GM12874 (cell line): ENCODE data around the gene EPS8.

Experiments
- CTCF ChIP-seq: IDR thresholded peaks from 2 replicates; pipeline ENCODE4 v1.5.1; 2011; ENCODE audit warnings: low read depth, mild to moderate bottlenecking, control low read depth, low read length, moderate library complexity; ENCODE audit not compliant: insufficient read depth

The EPS8 gene

GRCh38 chr12:15732341-15733061 is 56.7 kb downstream of the EPS8 start:
- no peak for TF ChIP-seq CTCF

- TF ChIP-seq CTCF = no peak
These were observed 57.2 kb downstream of the EPS8 start for GRCh38 chr12:15731940-15732339.

- TF ChIP-seq CTCF = no peak
These were observed 60.1 kb downstream of the EPS8 start for GRCh38 chr12:15729097-15729496.

GRCh38 chr12:15728118-15728598 is 61.0 kb downstream of the EPS8 start:
- no peak for TF ChIP-seq CTCF

- TF ChIP-seq CTCF = no peak
These were observed 62.4 kb downstream of the EPS8 start for GRCh38 chr12:15726878-15727150.

- TF ChIP-seq CTCF = no peak
These were observed 62.9 kb downstream of the EPS8 start for GRCh38 chr12:15726027-15726877.

GRCh38 chr12:15722951-15723350 is 66.2 kb downstream of the EPS8 start:
- TF ChIP-seq CTCF = no peak
